Measurements from ENCODE around the gene FOXJ3. TPM values are rescaled to one million over a fixed set of nuclear protein-coding genes. Genes with fewer than 3 reads are reported as not detected.

The FOXJ3 gene
- total and polyA plus RNA-seq, 2 of the 8 experiments (the other 6 are each of a cell fraction or from before 2014, with no cell fraction given), result 48.6 to 51.9 TPM

DNA sequence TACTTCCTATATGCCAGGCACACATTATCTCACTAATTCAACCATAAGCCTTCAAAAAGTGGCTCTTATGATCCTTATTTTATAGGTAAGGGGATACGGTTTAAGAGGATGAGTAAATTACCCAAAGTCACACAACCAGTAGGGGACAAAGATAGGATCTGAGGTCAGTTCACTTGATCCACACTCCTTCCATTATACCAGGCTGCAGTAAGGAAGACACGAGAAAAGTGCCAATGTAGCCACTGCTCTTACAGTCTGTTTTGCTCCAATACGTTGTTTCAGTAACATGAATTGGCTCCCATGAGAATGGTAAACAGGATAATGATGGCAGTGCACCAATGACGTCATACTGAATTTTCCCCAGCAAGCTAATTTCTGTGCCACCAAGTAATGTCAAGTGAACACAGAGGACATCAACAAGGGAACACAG, 155.1 kb downstream of the FOXJ3 start:
- H2BK15ac ChIP-seq (ENCODE audit: low read length), result no peak overlapping the region
- no peak overlapping the region for H2BK20ac ChIP-seq (ENCODE audit: low read length)
- no peak overlapping the region for H2BK5ac ChIP-seq (ENCODE audit: low read depth, low read length)
- H3K23ac ChIP-seq (ENCODE audit: insufficient read length), result no peak overlapping the region
- H2AFZ ChIP-seq (ENCODE audit: low read length), result no peak overlapping the region
- H3K23me2 ChIP-seq (ENCODE audit: low read depth, low read length), result no peaks in the 10 kb centered on the region; the same call in 1 of the 2 replicates
- DNase-seq (ENCODE audit: low read depth in 1 of 2, low spot score in 2 of 2), result no peak
- no peak overlapping the region for H3K18ac ChIP-seq (ENCODE audit: extremely low read depth, low read length)
- no peaks in the 10 kb centered on the region for H3K79me1 ChIP-seq (ENCODE audit: low read depth, low read length)
- no peak overlapping the region for H4K8ac ChIP-seq (ENCODE audit: extremely low read depth, insufficient read depth, low read length)
- H2BK12ac ChIP-seq (ENCODE audit: low read depth, low read length), result no peak overlapping the region
- H3K9me3 ChIP-seq (ENCODE audit: insufficient read depth in 2 of 2, low read depth in 1 of 2, low read length in 1 of 2), result no peaks in the 10 kb centered on the region
- no peaks in the 10 kb centered on the region for H3K27me3 ChIP-seq (replicated peaks in 1 of 4; ENCODE audit: control insufficient read depth in 3 of 4, extremely low read depth in 1 of 4, insufficient read depth in 3 of 4, low read length in 3 of 4)
- ChIA-PET POLR2A (ENCODE audit: partially characterized antibody) (no interaction called here), CTCF (ENCODE audit: partially characterized antibody) (no interaction called here)
- H4K5ac ChIP-seq (ENCODE audit: insufficient read length, low read depth, low read length), result no peak overlapping the region
- peaks cover 0 to 20% (median 8%) of the 10 kb centered on the region in 4 experiments; a peak in 5 of 8 replicates for H3K36me3 ChIP-seq (ENCODE audit: control insufficient read depth in 2 of 4, insufficient read depth in 4 of 4, low read length in 3 of 4)
- peaks cover 0 to 3% (median 0%) of the 10 kb centered on the region in 4 experiments; a peak in 1 of 7 replicates for H3K4me1 ChIP-seq (replicated peaks in 1 of 4; ENCODE audit: control insufficient read depth in 3 of 4, insufficient read depth in 4 of 4, low read length in 3 of 4)
- H3K79me2 ChIP-seq (ENCODE audit: control insufficient read depth in 1 of 2, insufficient read depth in 2 of 2, low read length in 2 of 2), result no peaks in the 10 kb centered on the region
- no peak overlapping the region for H3K27ac ChIP-seq (ENCODE audit: low read depth, low read length)
- H3K56ac ChIP-seq (replicated peaks; ENCODE audit: insufficient read length, low read depth, low read length), result no peak overlapping the region
- WGBS, 2 experiments (ENCODE audit: extremely low coverage in 1 of 2, insufficient coverage in 1 of 2, insufficient read length in 1 of 2, insufficient replicate concordance in 2 of 2, low coverage in 1 of 2, low lambda C conversion rate in 2 of 2, missing lambda C conversion rate in 1 of 2), result 89% methylated on average over 4 of the region's 4 CpGs; no CpG with 5 or more reads in 1 of the 2 experiments
- H3K4me2 ChIP-seq (ENCODE audit: insufficient read depth in 1 of 2, low read depth in 2 of 2, low read length in 2 of 2), result no peak overlapping the region
- H3K4me3 ChIP-seq (ENCODE audit: extremely low read depth in 1 of 4, insufficient read depth in 2 of 4, low read depth in 3 of 4, low read length in 4 of 4), result no peak overlapping the region
- no peak overlapping the region for H2BK120ac ChIP-seq (replicated peaks; ENCODE audit: low read depth, low read length)
- H4K91ac ChIP-seq (replicated peaks; ENCODE audit: insufficient read length, low read length), result no peak overlapping the region
- no peaks in the 10 kb centered on the region for H4K20me1 ChIP-seq (replicated peaks in 1 of 2; ENCODE audit: control insufficient read depth in 1 of 2, insufficient read depth in 2 of 2, low read length in 2 of 2)
- H2AK5ac ChIP-seq (ENCODE audit: low read depth, low read length), result no peak overlapping the region
- no peak overlapping the region for H3K14ac ChIP-seq (ENCODE audit: insufficient read length)
- FAIRE-seq, result no peak
- TF ChIP-seq SP4 (IDR thresholded peaks at IDR 0.05; ENCODE audit: low read length) (no peak), CEBPB (IDR thresholded peaks at IDR 0.05; ENCODE audit: low read depth, low read length) (no peak), SIN3A (conservative IDR thresholded peaks at IDR 0.05 in 1 of 2, IDR thresholded peaks at IDR 0.05 in 1 of 2; ENCODE audit: low read depth in 1 of 2, low read length in 2 of 2) (no peak), ASH2L (IDR thresholded peaks at IDR 0.05; ENCODE audit: low read length) (no peak), HDAC6 (IDR thresholded peaks at IDR 0.05; ENCODE audit: low read depth, low read length) (no peak), KDM1A (IDR thresholded peaks at IDR 0.05; ENCODE audit: borderline replicate concordance, low read length) (no peak), SUZ12 (IDR thresholded peaks at IDR 0.05; ENCODE audit: low read length) (no peak), CREB1 (IDR thresholded peaks at IDR 0.05) (no peak), EP300 (IDR thresholded peaks at IDR 0.05; ENCODE audit: borderline replicate concordance in 1 of 2, low read depth in 2 of 2, low read length in 2 of 2) (no peak), SP1 (IDR thresholded peaks at IDR 0.05; ENCODE audit: low read depth, low read length) (no peak), TCF12 (IDR thresholded peaks at IDR 0.05; ENCODE audit: low read depth, low read length) (no peak), CTBP2 (IDR thresholded peaks at IDR 0.05; ENCODE audit: borderline replicate concordance, insufficient read depth, insufficient read length, low read length) (no peak)
- TF ChIP-seq, protein P1, sequence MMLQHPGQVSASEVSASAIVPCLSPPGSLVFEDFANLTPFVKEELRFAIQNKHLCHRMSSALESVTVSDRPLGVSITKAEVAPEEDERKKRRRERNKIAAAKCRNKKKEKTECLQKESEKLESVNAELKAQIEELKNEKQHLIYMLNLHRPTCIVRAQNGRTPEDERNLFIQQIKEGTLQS (IDR thresholded peaks at IDR 0.05; ENCODE audit: insufficient read depth, low read depth, low read length), result no peak
- TF ChIP-seq, protein P2, sequence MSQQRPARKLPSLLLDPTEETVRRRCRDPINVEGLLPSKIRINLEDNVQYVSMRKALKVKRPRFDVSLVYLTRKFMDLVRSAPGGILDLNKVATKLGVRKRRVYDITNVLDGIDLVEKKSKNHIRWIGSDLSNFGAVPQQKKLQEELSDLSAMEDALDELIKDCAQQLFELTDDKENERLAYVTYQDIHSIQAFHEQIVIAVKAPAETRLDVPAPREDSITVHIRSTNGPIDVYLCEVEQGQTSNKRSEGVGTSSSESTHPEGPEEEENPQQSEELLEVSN (IDR thresholded peaks at IDR 0.05), result no peak
- no peak overlapping the region for H3K9ac ChIP-seq (replicated peaks in 1 of 4; ENCODE audit: extremely low read depth in 1 of 4, low read depth in 3 of 4, low read length in 3 of 4)
- no peak overlapping the region for H3K4ac ChIP-seq (replicated peaks; ENCODE audit: insufficient read length, low read depth, low read length)

Measured in H1 (cell line).